ENCODE data around the gene PRAMEF27.
"Not testable (repeated sequence)": the region's sequence is repeated elsewhere in the genome, so short reads cannot be mapped to it uniquely, and the experiment has no call there.

Gene PRAMEF27

DNA sequence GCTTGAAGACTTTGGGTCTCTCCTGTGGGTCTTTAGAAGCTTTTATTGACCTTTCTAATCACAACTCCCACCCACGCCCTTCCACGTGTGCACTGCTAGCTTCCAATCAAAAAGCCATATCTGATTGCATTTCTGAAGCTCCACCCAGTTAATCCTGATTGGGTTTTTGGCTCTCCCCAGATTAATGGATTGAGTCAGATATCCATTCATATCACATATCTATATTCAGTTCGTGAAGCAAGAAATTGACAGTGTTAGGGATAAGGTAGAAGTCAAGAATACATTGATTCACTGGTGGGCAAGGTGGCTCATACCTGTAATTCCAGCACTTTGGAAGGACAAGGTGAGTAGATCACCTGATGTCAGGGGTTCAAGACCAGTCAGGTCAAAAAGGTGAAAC, at the start of gene PRAMEF27:
Gene PRAMEF27, minus strand, starts transcription at position 101 of the 400 bp plus-strand sequence. CDS start 2,916 bp downstream, outside the sequence.
- not testable (repeated sequence) for FAIRE-seq

DNA sequence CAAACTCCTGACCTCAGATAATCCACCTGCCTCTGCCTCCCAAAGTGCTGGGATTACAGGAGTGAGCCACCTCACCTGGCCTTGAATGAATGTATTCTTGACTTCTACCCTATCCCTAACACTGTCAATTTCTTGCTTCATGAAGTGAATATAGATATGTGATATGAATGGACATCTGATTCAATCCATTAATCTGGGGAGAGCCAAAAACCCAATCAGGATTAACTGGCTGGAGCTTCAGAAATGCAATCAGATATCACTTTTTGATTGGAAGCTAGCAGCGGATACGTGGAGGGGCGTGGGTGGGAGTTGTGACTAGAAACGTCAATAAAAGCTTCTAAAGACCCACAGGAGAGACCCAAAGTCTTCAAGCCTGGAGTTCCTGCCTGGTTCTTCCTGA, 14.1 kb upstream of the PRAMEF27 start, which contains the start of gene PRAMEF25:
Gene PRAMEF25, plus strand, starts transcription at position 301 of the 400 bp plus-strand sequence. CDS start 2,920 bp downstream, outside the sequence.
- FAIRE-seq = not testable (repeated sequence)

DNA sequence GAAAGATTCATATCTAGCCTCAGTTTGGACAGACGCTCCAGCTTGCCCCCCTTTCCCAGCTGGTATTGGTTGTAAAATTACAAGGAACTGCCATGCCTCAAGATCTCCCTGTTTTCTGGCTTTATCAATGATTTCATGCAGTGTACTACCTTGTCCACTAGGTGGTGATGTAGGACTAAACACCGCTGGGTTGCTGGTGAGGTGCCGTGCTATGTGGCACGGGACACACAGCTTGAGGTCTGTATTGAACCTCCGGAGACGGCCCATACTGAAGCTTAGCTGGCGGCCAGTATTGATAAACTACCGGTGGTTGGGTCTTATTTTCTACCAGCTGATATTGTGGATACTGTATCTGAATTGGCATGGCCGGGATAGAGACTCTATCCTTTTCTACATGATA, 36.5 kb downstream of the PRAMEF27 start:
- FAIRE-seq = not testable (repeated sequence)

DNA sequence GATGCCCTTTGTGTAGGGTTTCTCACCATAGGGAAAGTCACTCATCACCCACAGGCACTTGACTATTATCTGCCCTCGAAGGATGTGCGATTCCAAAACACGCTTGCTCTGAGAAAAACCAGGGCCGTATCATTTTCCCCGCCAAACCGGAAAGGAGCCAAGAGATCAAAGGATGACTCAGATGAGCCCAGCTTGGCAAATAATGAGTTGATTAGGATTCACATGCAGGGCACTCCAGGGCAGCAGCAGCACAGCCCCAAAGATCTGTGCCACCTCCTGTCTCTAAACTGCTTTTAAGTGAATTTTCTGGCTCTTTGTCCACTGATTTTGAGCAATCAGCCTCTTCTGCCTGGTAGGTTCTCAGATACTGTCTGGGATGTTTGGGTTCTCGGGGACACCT, 44.4 kb downstream of the PRAMEF27 start:
- not testable (repeated sequence) for FAIRE-seq

DNA sequence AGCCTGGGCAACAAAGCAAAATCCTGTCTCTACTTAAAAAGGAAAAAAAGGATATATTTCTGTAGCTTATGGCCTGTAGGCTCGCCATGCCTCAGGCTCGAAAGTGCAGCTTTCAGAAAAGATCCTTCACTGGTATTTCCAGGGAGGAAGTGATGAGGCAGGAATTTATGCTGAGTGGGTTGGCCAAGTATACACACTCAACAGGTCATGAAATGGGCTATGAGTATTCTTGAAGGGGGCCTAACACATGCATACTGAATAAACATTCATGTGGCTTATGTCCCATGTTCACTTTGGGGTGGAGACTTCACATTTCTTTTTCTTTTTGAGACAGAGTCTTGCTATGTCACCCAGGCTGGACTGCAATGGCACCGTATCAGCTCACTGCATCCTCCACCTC, 47.0 kb downstream of the PRAMEF27 start:
- not testable (repeated sequence) for FAIRE-seq

DNA sequence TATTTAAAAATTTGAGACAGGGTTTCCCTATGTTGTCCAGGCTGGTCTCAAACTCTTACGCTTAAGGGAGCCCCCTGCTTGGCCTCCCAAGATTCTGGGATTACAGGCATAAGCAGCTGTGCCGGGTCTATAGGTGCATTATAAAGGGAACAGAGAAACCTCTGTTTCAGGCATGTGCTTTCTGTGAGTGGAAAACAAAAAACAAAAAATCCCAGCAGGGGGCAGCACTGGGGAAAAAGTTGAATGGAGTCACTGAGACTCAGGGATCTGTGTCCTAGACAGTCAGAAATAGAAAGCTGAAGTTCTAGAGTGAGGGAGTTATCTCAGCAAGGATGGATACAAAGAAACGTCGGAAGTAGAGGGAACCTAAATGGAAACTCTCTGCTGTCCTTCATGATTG, 50.6 kb downstream of the PRAMEF27 start:
- not testable (repeated sequence) for FAIRE-seq
